Cardiac fibroblast (primary cell): Measurements from ENCODE around the gene KCNMA1.

Experiments
- DNase-seq, 2 donors: peaks; one replicate each; pipeline versions ENCODE4 v3.0.0 to v3.0.0-alpha.2; 2010; ENCODE audit warnings: low read depth in 2 of 2
- H3K4me3 ChIP-seq, 2 donors: replicated peaks in 1 of 2; 1 replicate in 1 of 2; 2 replicates in 1 of 2; pipeline ENCODE4 v1.5.1; 2011; ENCODE audit warnings: low read depth in 2 of 2, low read length in 2 of 2, mild to moderate bottlenecking in 2 of 2, moderate library complexity in 1 of 2
- CTCF ChIP-seq: IDR thresholded peaks from one replicate; pipeline ENCODE4 v1.5.1; 2011; ENCODE audit warnings: low read depth, mild to moderate bottlenecking, low read length, inconsistent platforms

KCNMA1 gene

GRCh38 chr10:77647543-77648293 is 10.1 kb upstream of the KCNMA1 start:
- no peak for TF ChIP-seq CTCF
- DNase-seq: no peak
- no peak overlapping the region for H3K4me3 ChIP-seq

- peak in 1 of 2 donors; percentile 57 for DNase-seq
- no peak for TF ChIP-seq CTCF
- no peak overlapping the region for H3K4me3 ChIP-seq
These were observed 7.1 kb upstream of the KCNMA1 start for GRCh38 chr10:77644557-77645243.

- DNase-seq: peak; percentile 79 to 82
- peak; percentile 66 for TF ChIP-seq CTCF
- no peak overlapping the region for H3K4me3 ChIP-seq
These were observed 6.3 kb upstream of the KCNMA1 start for GRCh38 chr10:77643795-77644468.

GRCh38 chr10:77641788-77642397 is 4.3 kb upstream of the KCNMA1 start:
- TF ChIP-seq CTCF: peak; percentile 66
- DNase-seq: peak; percentile 84 to 91
- H3K4me3 ChIP-seq: no peak overlapping the region

- no peak for TF ChIP-seq CTCF
- no peak for DNase-seq
- H3K4me3 ChIP-seq: no peak overlapping the region
These were observed 3.7 kb upstream of the KCNMA1 start for GRCh38 chr10:77641344-77641743.

GRCh38 chr10:77640167-77640566 is 2.6 kb upstream of the KCNMA1 start:
- no peak for TF ChIP-seq CTCF
- H3K4me3 ChIP-seq: no peak overlapping the region
- DNase-seq: no peak
